Mucosa of descending colon (tissue), 3 donors: Measurements from ENCODE around the gene LYRM4. TPM values are rescaled to one million over a fixed set of nuclear protein-coding genes. Genes with fewer than 3 reads are reported as not detected.
"Not testable (repeated sequence)": the region's sequence is repeated elsewhere in the genome, so short reads cannot be mapped to it uniquely, and the experiment has no call there.

Experiments
- ATAC-seq: fragments of 200-7000 bp; cut with Tn5 transposase; one replicate; pipeline ENCODE4 v1.9.1; 2020; ENCODE audit warnings: mild to moderate bottlenecking, moderate library complexity
- DNase-seq, 3 donors: peaks; one replicate each; pipeline ENCODE4 v3.0.0-alpha.2; 2020
- H3K36me3 ChIP-seq: fragments of 200-600 bp; one replicate; pipeline ENCODE4 v1.8.0; 2021; ENCODE audit warnings: low read depth, mild to moderate bottlenecking
- H3K4me1 ChIP-seq: fragments of 200-600 bp; one replicate; pipeline ENCODE4 v1.8.0; 2021; ENCODE audit warnings: low read depth, mild to moderate bottlenecking
- H3K4me3 ChIP-seq: fragments of 200-600 bp; one replicate; pipeline ENCODE4 v1.8.0; 2021; ENCODE audit warnings: mild to moderate bottlenecking
- H3K9me3 ChIP-seq: fragments of 200-600 bp; one replicate; pipeline ENCODE4 v1.8.0; 2021; ENCODE audit warnings: mild to moderate bottlenecking
- intact Hi-C, 2 donors: fragments of 100-400 bp; cut with DNase I in 1 of 2; cut with micrococcal nuclease in 1 of 2; formaldehyde crosslinking; loops; one replicate each; pipeline versions ENCODE4 v1.11.0 to v1.11.1; 2022; cut with DNase I, micrococcal nuclease
- total RNA-seq, 3 donors: library from RNA; stranded (reverse); fragmentation: NEBNext Ultra II Directional in 2 of 3; extraction: Animal tissue kit (Norgen Biotek cat#: 25700) in 2 of 3; gene quantifications; one replicate each; pipeline versions ENCODE4 v1.2.1 to v1.2.4, GENCODE V29; 2021 to 2023
- TF ChIP-seq, protein P1 (sequence below): fragments of 200-600 bp; IDR thresholded peaks from one replicate; pipeline ENCODE4 v1.8.0; 2022; ENCODE audit warnings: antibody characterized with exemption, mild to moderate bottlenecking
- donor health status: DM: no; HTN: no; CAD: no; lungs with moderate emphysema.
- donor health status: DM: no; HTN: no; CAD: no.
- donor health status: DM: no; HTN: yes; CAD: no.

LYRM4 gene
- total RNA-seq, 3 donors from 2014 or later = 13.6 to 19.8 (median 13.9) TPM

DNA sequence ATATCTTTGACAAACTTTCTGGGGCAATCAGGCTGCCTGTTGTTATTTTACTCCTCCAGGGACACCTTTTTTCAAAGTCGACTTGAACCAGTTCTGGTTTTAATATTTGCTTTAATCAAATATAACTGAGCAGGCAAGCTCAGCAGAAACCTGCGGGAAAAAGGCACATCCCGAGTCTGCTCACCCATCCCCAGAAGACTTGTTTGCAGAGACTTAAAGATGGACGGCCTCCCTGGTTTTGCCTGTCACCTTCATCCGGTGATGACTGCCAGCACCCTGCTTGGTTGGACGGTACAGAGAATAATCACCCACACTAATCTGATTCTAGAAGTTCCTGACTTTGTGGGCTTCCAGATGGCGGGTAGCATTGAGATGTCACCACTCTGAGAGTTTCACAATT, 138.8 kb downstream of the LYRM4 start:
- TF ChIP-seq, protein P1, sequence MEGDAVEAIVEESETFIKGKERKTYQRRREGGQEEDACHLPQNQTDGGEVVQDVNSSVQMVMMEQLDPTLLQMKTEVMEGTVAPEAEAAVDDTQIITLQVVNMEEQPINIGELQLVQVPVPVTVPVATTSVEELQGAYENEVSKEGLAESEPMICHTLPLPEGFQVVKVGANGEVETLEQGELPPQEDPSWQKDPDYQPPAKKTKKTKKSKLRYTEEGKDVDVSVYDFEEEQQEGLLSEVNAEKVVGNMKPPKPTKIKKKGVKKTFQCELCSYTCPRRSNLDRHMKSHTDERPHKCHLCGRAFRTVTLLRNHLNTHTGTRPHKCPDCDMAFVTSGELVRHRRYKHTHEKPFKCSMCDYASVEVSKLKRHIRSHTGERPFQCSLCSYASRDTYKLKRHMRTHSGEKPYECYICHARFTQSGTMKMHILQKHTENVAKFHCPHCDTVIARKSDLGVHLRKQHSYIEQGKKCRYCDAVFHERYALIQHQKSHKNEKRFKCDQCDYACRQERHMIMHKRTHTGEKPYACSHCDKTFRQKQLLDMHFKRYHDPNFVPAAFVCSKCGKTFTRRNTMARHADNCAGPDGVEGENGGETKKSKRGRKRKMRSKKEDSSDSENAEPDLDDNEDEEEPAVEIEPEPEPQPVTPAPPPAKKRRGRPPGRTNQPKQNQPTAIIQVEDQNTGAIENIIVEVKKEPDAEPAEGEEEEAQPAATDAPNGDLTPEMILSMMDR = no peak
- Histone ChIP-seq H3K36me3 (no peaks in the 10 kb centered on the region), H3K4me1 (no peaks in the 10 kb centered on the region), H3K4me3 (no peak overlapping the region), H3K9me3 (no peaks in the 10 kb centered on the region)
- ATAC-seq (no peak), DNase-seq (no peak)
- intact Hi-C loops = no loop called here

DNA sequence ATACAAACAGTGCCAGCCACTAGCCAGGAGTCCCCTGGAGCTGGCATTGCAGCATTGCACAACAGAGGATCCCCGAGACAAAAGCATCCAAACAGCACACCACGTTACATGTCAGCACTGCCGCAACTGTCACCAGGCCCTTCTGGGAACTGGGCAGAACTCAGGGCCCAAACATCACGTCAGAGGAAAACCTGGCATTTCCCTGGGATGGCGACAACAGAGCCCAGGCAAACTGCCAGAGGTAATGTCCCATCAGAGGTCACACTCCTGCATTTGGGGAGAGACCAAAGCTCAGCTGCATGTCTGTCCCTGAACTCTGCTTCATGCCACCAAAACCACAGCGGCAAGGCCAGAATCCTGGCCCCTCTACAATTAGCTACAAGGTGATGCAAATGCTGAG, 139.3 kb downstream of the LYRM4 start:
- DNase-seq (no peak), ATAC-seq (no peak)
- TF ChIP-seq, protein P1 = no peak
- Histone ChIP-seq H3K36me3 (no peaks in the 10 kb centered on the region), H3K4me1 (no peaks in the 10 kb centered on the region), H3K4me3 (no peak overlapping the region), H3K9me3 (no peaks in the 10 kb centered on the region)
- intact Hi-C loops = no loop called here

DNA sequence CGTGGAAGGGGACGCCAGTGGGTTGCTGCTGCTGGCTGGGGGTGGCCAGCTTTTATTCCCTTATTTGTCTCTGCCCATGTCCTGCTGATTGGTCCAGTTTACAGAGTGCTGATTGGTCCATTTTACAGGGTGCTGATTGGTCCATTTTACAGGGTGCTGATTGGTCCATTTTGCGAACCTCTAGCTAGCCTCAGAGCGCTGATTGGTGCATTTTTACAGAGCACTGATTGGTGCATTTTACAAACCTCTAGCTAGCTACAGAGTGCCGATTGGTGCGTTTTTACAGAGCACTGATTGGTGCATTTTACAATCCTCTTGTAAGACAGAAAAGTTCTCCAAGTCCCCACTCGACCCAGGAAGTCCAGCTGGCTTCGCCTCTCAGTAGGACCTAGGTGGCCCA, 140.2 kb downstream of the LYRM4 start:
- DNase-seq, H3K36me3 ChIP-seq, intact Hi-C loops, H3K4me3 ChIP-seq, ATAC-seq, H3K9me3 ChIP-seq, H3K4me1 ChIP-seq: not testable (repeated sequence)

DNA sequence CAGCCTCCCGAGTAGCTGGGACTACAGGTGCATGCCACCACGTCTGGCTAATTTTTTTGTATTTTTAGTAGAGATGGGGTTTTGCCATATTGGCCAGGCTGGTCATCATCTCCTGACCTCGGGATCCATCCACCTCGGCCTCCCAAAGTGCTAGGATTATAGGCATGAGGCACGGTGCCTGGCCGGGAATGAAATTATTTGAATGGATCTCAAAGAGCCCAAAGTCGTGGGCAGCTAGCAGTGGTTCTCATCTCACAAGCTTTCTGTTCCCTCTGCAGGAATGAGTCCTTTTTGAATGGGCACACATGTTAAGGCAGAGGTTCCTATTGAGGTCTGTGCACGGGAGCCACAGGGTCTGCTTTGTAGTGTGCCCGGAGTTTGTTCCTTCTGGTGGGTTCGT, 140.7 kb downstream of the LYRM4 start:
- no peaks in the 10 kb centered on the region for H3K4me1 ChIP-seq
- TF ChIP-seq, protein P1 = no peak
- H3K4me3 ChIP-seq = no peak overlapping the region
- no peak for DNase-seq
- ATAC-seq = no peak
- intact Hi-C loops = no loop called here
- no peaks in the 10 kb centered on the region for H3K36me3 ChIP-seq
- H3K9me3 ChIP-seq = no peaks in the 10 kb centered on the region

DNA sequence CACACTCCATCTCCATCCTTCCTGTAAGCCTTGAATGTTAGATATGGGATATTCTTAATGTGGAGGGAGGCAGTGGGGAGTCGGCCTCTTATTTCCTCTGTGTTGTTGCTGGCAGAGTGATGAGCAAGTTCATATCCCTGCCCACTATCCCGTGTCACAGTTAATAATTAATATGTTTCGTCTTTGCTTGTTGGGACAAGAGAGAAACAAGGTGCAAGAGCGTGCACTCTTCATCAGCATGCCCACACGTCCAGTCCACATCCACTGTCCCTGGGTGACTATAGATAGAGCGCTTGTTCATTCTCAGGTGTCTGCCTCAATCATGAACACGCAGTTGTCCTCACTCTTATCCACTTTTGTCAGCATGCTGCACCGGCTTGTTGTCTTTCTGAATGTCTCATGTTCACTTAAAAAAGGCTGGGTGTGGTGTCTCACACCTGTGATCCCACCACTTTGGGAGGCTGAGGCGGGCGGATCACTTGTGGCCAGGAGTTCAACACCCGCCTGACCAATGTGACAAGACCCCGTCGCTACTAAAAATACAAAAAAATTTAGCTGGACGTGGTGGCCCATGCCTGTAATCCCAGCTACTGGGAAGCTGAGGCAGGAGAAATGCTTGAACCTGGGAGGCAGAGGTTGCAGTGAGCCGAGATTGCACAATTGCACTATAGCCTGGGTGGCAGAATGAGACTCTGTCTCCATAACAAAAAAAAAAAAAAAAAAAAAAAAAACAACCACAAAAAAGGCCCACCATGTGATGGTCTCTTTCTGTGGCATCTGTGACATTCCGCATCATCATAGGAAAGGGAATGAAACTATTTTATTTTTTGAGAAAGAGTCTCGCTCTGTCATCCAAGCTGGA, 141.4 kb downstream of the LYRM4 start:
- Histone ChIP-seq H3K4me3 (no peak overlapping the region), H3K9me3 (no peaks in the 10 kb centered on the region), H3K4me1 (no peaks in the 10 kb centered on the region), H3K36me3 (no peaks in the 10 kb centered on the region)
- ATAC-seq = no peak
- intact Hi-C loops = no loop called here
- TF ChIP-seq, protein P1 = no peak
- no peak for DNase-seq

DNA sequence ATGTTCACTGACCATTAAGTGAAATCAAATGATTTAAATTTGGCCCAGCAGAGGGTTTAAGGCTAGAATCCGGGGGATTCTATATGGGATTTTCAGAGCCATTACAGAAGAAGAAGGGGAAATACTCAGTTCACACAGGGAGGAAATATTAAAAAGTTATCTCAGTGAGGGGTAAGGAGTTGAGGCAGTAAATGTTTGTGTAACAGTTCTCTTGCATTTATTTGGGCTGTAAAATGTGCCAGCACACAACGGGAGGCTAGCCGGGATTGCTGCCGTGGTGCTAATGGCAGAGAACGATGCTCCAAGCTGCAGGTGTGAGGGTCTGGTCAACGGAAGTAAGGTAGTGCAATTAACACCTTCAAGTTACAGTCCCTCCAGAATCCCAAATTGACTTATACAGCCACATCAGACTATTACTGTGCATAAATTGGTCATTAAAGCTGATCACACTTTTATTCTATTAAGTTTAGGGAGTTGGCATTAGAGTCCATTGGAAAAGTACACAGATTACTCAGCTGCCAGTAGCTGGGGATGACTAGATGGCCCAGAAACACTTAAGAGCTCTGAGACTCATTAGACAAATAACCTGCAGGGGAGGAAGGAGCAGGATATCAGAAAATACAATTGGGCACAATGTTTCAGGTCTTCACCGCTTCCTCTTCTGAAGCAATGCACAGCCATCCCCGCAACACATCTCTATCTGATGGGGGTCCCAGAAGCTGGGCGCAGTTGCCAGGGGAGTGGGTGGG, 144.3 kb downstream of the LYRM4 start:
- no peaks in the 10 kb centered on the region for H3K9me3 ChIP-seq
- no peak overlapping the region for H3K4me3 ChIP-seq
- TF ChIP-seq, protein P1 = no peak
- DNase-seq (no peak), ATAC-seq (no peak)
- intact Hi-C loops = no loop called here
- no peaks in the 10 kb centered on the region for H3K36me3 ChIP-seq
- no peaks in the 10 kb centered on the region for H3K4me1 ChIP-seq
